Measurements from ENCODE around the gene NTM.

DNA sequence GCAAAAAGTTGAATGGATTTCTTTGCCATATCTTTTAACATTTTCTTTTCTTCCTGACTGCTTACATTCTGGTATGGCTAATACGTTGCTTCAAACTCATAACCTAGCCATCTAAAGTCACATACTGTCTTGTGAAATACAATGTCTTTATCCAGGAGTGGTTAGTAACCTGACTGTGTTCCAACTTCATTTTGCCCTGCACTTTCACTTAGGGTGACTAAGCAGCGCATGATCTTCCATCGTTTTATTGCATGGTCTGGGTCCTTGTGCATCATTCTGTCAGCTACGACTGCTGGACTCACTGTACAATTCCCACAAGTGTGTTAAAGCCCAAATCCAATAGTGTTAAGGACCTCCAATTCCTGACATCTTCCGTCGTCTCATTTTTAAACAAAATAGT is 403.2 kb downstream of the NTM start:
- TF ChIP-seq ZNF157 (tag by site-specific recombination; IDR thresholded peaks at IDR 0.05) (no peak), ZNF530 (tag by site-specific recombination; IDR thresholded peaks at IDR 0.05; ENCODE audit: low read depth) (no peak), ZNF510 (tag by site-specific recombination; IDR thresholded peaks at IDR 0.05; ENCODE audit: insufficient replicate concordance) (no peak), ZNF366 (tag by site-specific recombination; conservative IDR thresholded peaks at IDR 0.05) (no peak), YY1 (tag by site-specific recombination; IDR thresholded peaks at IDR 0.05) (no peak), ZFP41 (tag by site-specific recombination; IDR thresholded peaks at IDR 0.05; ENCODE audit: borderline replicate concordance) (no peak), ZNF621 (tag by site-specific recombination; IDR thresholded peaks at IDR 0.05) (no peak)
- TF ChIP-seq, protein P1, sequence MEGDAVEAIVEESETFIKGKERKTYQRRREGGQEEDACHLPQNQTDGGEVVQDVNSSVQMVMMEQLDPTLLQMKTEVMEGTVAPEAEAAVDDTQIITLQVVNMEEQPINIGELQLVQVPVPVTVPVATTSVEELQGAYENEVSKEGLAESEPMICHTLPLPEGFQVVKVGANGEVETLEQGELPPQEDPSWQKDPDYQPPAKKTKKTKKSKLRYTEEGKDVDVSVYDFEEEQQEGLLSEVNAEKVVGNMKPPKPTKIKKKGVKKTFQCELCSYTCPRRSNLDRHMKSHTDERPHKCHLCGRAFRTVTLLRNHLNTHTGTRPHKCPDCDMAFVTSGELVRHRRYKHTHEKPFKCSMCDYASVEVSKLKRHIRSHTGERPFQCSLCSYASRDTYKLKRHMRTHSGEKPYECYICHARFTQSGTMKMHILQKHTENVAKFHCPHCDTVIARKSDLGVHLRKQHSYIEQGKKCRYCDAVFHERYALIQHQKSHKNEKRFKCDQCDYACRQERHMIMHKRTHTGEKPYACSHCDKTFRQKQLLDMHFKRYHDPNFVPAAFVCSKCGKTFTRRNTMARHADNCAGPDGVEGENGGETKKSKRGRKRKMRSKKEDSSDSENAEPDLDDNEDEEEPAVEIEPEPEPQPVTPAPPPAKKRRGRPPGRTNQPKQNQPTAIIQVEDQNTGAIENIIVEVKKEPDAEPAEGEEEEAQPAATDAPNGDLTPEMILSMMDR (tag by site-specific recombination; IDR thresholded peaks at IDR 0.05): no peak

All from HEK293 (cell line).